ENCODE measurements around the gene VDAC1. TPM values are rescaled to one million over a fixed set of nuclear protein-coding genes. Genes with fewer than 3 reads are reported as not detected.

VDAC1 gene
- total RNA-seq, 1 donor from 2014 or later = 501 TPM

DNA sequence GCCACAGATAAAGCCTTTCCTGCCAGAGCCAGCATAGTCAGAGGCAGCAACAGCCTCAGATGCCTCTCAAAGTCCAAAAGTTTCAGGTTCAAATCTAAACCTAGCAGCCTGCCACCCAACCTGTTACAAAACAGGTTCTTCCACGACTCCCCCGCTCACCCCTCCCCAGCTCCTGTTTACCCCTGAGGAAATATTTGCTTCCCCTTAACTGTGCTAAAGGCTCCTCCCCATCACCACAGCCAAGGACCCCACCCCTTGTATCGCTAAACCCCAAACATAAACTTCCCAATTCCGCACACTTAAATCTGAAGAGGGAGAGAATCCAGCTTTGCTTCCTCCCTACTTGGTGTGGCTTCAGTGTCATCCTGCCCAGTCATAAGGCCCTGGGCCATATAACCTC lies 15.4 kb upstream of the VDAC1 start:
- TF ChIP-seq, protein P1, sequence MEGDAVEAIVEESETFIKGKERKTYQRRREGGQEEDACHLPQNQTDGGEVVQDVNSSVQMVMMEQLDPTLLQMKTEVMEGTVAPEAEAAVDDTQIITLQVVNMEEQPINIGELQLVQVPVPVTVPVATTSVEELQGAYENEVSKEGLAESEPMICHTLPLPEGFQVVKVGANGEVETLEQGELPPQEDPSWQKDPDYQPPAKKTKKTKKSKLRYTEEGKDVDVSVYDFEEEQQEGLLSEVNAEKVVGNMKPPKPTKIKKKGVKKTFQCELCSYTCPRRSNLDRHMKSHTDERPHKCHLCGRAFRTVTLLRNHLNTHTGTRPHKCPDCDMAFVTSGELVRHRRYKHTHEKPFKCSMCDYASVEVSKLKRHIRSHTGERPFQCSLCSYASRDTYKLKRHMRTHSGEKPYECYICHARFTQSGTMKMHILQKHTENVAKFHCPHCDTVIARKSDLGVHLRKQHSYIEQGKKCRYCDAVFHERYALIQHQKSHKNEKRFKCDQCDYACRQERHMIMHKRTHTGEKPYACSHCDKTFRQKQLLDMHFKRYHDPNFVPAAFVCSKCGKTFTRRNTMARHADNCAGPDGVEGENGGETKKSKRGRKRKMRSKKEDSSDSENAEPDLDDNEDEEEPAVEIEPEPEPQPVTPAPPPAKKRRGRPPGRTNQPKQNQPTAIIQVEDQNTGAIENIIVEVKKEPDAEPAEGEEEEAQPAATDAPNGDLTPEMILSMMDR (IDR thresholded peaks at IDR 0.05; ENCODE audit: borderline replicate concordance) = no peak
- H3K27me3 ChIP-seq (ENCODE audit: low read depth) = no peaks in the 10 kb centered on the region
- no peak overlapping the region for H3K27ac ChIP-seq (replicated peaks)
- no peak for DNase-seq
- intact Hi-C loops (cut with micrococcal nuclease) = no loop called here
- no peak overlapping the region for H3K4me3 ChIP-seq
- no peaks in the 10 kb centered on the region for H3K36me3 ChIP-seq
- H3K4me1 ChIP-seq = peaks cover 43% of the 10 kb centered on the region
- no peaks in the 10 kb centered on the region for H3K9me3 ChIP-seq (replicated peaks)

DNA sequence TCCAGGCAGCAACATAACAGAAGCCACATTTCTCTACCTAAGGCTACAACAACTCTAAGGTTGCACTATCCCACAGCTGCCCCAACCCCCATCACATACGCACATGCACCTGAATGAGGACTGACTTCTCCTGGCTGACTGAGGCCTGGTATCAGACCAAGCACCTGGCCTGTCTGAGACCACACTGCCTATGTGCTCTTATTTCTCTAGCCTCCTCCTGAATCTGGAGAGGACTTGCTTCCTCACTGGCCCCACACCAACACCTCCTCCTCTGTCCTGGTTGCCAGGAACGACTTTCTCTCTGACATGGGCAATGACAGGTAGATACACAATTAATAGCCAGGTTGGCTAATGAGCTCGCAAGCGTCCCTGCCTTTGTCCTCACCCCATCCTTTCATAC lies 14.9 kb upstream of the VDAC1 start:
- Histone ChIP-seq H3K4me1 (peaks cover 45% of the 10 kb centered on the region), H3K4me3 (no peak overlapping the region), H3K27ac (replicated peaks) (peak overlapping the region; percentile 79), H3K27me3 (ENCODE audit: low read depth) (no peaks in the 10 kb centered on the region), H3K9me3 (replicated peaks) (no peaks in the 10 kb centered on the region), H3K36me3 (no peaks in the 10 kb centered on the region)
- intact Hi-C loops (cut with micrococcal nuclease) = no loop called here
- DNase-seq = no peak
- TF ChIP-seq, protein P1 (IDR thresholded peaks at IDR 0.05; ENCODE audit: borderline replicate concordance) = no peak

DNA sequence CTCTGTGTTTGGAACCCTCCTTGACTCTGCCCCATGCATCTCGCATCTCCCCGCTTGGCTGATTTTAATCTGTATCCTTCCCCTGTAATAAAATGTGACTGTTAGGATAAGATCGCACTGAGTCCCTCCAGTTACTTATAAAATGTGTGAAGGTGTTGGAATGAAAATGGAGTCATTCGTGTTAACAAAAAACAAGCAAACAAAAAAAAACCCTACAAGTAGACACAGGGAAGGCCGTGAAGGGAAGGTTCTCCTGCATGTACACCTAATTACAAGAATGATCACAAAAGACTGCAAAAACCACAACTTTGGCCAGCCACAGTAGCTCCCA lies 14.2 kb upstream of the VDAC1 start:
- TF ChIP-seq, protein P1 (IDR thresholded peaks at IDR 0.05; ENCODE audit: borderline replicate concordance) = no peak
- Histone ChIP-seq H3K36me3 (no peaks in the 10 kb centered on the region), H3K27ac (replicated peaks) (peak overlapping the region; percentile 79), H3K4me3 (no peak overlapping the region), H3K4me1 (peaks cover 50% of the 10 kb centered on the region), H3K9me3 (replicated peaks) (no peaks in the 10 kb centered on the region), H3K27me3 (ENCODE audit: low read depth) (no peaks in the 10 kb centered on the region)
- intact Hi-C loops (cut with micrococcal nuclease) = no loop called here
- DNase-seq = no peak

DNA sequence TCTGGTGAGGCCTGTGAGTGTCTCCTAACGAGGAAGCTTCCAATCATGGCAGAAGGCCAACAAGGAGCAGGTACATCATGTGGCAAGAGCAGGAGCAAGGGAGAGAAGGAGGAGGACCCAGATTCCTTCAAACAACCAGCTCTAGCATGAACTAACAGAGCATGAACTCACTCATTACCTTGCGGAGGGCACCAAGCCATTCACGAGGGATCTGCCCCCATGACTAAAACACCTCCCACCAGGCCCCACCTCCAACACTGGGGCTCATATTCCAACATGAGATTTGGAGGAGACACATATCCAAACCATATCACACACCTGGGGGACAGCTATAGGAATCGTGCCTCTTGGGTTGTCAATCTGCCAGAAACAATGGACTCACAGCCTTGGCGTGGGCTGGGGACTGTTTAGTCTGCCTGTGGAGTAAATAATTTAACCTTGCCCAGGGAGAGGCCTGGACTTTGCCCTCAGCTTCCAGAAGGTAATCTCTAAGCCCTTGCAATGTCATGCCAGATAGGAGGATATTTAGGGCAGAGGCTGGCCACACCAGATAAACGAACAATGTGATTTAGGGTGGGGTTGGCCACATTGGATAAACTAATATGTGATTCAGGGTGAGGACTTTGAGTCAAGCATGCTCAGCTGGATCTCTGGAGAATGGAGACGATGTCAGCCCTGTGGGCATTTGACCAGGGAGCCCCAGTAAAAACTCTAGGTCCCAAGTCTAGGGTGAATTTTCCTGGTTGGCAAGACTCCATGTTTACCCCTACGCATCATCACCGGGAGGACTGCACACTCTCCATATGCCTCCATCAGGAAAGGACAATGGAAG lies 13.6 kb upstream of the VDAC1 start:
- DNase-seq = no peak
- intact Hi-C loops (cut with micrococcal nuclease) = no loop called here
- TF ChIP-seq, protein P1 (IDR thresholded peaks at IDR 0.05; ENCODE audit: borderline replicate concordance) = no peak
- no peak overlapping the region for H3K4me3 ChIP-seq
- H3K27ac ChIP-seq (replicated peaks) = peak overlapping the region; percentile 79
- no peaks in the 10 kb centered on the region for H3K9me3 ChIP-seq (replicated peaks)
- no peaks in the 10 kb centered on the region for H3K36me3 ChIP-seq
- no peaks in the 10 kb centered on the region for H3K27me3 ChIP-seq (ENCODE audit: low read depth)
- peaks cover 50% of the 10 kb centered on the region for H3K4me1 ChIP-seq

DNA sequence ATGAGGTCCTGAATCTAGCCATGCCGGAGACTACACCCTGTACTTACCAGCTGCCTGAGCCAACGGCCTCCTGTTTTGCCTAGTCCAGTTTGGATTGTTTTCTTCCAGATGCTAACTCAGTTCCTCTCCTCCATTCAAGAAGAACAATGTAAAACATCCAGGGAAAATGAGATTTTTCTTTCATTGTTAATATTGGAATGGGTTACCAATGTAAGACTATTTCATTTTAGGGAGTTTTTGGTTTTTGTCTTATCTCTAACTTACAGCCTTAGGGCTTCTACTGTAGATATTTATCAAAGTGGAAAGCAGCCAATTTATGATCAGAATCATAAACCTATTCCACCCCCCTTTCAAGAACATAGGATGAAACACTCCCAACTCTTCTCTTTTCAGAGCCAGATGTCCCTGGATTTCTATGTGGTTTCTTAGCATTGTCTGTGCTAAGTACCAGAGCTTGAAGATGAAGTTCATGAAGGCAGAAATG lies 3.5 kb upstream of the VDAC1 start:
- H3K27ac ChIP-seq (replicated peaks) = no peak overlapping the region
- H3K4me3 ChIP-seq = no peak overlapping the region
- peaks cover 29% of the 10 kb centered on the region for H3K4me1 ChIP-seq
- H3K27me3 ChIP-seq (ENCODE audit: low read depth) = no peaks in the 10 kb centered on the region
- no peaks in the 10 kb centered on the region for H3K36me3 ChIP-seq
- DNase-seq = no peak
- intact Hi-C loops (cut with micrococcal nuclease) = no loop called here
- TF ChIP-seq, protein P1 (IDR thresholded peaks at IDR 0.05; ENCODE audit: borderline replicate concordance) = no peak
- no peaks in the 10 kb centered on the region for H3K9me3 ChIP-seq (replicated peaks)
